GM21737 (cell line): ENCODE data around the gene PRUNE2.

Experiments
- ATAC-seq: cut with Tn5 transposase; IDR thresholded peaks from one replicate; pipeline ENCODE4 v1.9.1; 2021; ENCODE audit warnings: mild to moderate bottlenecking, moderate library complexity; ENCODE audit not compliant: unreplicated experiment

Gene PRUNE2

GRCh38 chr9:76634356-76635054, 271.4 kb downstream of the PRUNE2 start:
- ATAC-seq = no peak

- ATAC-seq = no peak
Observed at GRCh38 chr9:76630916-76631315, 275.0 kb downstream of the PRUNE2 start.

GRCh38 chr9:76629205-76629990, 276.5 kb downstream of the PRUNE2 start:
- no peak for ATAC-seq

GRCh38 chr9:76628155-76628554, 277.8 kb downstream of the PRUNE2 start:
- ATAC-seq = no peak

- no peak for ATAC-seq
Observed at GRCh38 chr9:76626980-76627379, 278.9 kb downstream of the PRUNE2 start.

- ATAC-seq = no peak
Observed at GRCh38 chr9:76626141-76626540, 279.8 kb downstream of the PRUNE2 start.

- peak; percentile 90 for ATAC-seq
Observed at GRCh38 chr9:76624391-76625048, 281.4 kb downstream of the PRUNE2 start.

GRCh38 chr9:76620996-76621395, 284.9 kb downstream of the PRUNE2 start:
- ATAC-seq = no peak

DNA sequence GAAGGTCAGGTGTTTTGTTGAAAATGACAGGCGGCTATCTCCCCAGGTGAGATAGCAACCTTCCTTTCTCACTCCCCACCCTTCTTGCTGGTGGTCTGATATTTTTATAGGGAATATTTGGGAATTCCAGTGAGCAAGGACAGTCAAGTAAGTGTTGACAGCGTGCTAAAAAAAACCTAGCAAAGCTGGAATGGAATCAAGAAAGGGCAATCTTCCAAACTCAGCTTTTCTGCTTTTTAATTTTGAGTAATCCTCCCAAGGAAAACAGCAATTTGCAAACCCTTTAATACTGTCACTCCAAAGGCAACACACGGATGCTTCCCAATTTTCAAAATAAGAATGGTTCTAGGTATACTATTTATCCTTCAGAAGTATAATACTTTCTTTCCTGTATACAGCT, 285.3 kb downstream of the PRUNE2 start:
- no peak for ATAC-seq

GRCh38 chr9:76619640-76620039, 286.3 kb downstream of the PRUNE2 start:
- no peak for ATAC-seq

DNA sequence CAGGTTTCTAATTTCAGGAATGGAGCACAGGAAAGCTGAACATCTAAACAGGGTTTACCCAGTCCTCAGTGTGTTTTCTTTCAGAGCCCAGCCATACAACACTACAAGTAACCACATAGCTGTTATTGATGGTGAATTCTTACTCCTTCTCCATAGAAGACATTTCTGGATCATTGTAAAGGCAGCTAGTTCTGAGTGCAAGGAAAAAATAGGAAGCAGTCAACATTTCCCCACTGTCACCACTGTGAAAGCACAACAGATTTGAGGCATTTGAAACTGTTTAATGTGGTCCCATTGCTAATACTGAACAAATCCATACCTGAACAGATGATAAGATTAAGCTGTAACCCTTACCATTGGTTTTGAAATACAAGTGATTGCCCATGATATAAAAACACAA, 286.7 kb downstream of the PRUNE2 start:
- no peak for ATAC-seq

- no peak for ATAC-seq
Observed at GRCh38 chr9:76618762-76619161, 287.2 kb downstream of the PRUNE2 start.

DNA sequence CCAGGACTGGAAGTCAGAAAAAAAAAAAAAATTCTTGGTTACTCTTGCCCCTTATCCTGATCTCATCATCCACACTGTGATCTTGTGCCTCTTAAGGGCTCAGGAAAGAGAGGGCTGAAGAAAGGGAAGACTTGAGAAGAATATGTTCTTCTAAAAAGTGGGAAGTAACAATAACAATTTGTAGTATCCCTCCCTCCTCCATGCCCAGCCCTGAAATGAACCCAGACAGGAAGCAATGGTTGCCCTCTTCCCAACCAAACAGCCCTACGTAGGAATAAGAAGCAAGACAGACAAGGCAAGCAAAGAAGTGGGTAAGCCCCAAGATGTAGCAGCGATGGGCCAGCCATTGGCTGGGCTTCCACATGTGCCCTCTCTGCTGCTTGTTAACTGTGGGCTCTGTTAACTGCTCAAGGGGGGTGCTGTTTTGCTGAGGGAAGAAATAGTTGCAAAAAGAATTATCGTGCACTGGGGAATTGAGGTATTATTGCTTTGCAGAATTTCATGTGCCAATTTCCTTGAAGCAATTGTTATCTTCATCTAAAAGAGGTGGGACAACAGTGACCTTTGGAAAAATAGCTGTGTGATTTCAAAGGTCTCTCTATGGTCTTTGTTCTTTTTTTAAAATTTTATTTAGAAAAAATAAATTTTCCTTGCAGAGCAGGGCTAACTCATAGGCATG, 288.3 kb downstream of the PRUNE2 start:
- no peak for ATAC-seq

- no peak for ATAC-seq
Observed at GRCh38 chr9:76616780-76617179, 289.1 kb downstream of the PRUNE2 start.

DNA sequence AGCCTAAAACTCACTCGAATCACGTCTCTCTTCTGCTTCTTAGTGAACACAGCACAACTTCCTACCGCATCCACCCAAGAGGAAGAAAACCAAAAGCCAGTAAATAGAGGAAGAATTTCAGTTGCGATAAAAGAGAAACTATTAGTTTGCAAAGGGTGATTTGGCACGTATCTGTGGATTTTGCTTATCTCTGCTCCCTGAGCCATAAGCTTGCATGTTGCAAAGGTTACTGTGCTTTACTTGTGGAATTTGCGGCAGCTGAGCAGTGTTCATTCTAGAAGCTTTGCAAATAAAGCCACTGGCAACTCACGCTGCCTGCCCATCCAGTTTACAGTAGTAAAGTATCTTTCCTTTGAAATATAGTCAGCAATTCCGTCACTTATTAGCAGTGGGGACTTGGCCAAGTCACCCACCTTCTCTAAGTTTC, 290.7 kb downstream of the PRUNE2 start:
- no peak for ATAC-seq

DNA sequence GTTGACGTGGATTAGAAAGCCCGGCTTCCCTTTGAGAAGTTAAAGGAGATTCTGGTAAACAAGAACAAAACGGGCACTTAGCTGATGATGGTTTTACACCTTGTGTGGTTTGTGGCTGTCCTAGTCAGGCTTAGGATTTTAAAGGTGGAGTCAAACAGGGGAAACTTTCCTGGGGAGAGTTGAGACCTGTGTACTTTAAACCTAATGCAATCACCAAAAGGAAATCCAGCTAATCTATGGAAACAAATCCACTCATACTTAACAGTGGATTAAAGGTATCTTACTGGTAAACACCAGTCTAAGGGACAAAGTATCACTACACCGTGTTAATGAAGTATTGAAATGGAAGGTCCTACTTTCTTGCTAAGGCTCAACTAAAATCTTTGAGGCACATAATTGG, 291.9 kb downstream of the PRUNE2 start:
- ATAC-seq = no peak

DNA sequence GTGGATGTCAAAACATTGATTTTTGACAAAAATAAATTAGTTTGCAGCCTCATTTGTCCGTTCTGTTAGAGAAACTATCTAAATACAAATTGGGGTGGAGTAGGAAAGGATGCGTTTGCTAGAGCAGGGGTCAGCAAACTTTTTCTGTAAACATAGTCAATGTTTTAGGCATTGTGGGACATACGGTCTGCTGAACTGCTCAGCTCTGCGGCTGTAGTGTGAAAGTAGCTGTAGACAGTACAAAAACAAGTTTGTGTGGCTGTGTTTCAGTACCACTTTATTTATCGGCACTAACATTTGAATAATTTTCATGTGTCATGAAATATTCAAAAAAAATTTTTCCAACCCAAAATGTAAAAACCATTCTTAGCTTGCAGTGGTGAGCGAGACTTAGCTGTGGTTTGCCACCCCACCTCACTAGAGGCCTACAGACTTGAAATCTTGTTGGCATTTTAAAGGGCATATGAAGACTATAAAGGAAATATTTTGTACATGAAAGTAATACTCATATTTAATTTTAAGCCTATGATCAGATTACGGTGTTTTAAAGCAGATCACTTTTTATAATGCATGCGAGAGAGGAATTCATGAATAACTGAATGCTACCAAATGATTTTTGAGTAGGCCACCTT, 292.6 kb downstream of the PRUNE2 start:
- ATAC-seq = no peak

GRCh38 chr9:76610011-76610352, 295.9 kb downstream of the PRUNE2 start:
- ATAC-seq = no peak

DNA sequence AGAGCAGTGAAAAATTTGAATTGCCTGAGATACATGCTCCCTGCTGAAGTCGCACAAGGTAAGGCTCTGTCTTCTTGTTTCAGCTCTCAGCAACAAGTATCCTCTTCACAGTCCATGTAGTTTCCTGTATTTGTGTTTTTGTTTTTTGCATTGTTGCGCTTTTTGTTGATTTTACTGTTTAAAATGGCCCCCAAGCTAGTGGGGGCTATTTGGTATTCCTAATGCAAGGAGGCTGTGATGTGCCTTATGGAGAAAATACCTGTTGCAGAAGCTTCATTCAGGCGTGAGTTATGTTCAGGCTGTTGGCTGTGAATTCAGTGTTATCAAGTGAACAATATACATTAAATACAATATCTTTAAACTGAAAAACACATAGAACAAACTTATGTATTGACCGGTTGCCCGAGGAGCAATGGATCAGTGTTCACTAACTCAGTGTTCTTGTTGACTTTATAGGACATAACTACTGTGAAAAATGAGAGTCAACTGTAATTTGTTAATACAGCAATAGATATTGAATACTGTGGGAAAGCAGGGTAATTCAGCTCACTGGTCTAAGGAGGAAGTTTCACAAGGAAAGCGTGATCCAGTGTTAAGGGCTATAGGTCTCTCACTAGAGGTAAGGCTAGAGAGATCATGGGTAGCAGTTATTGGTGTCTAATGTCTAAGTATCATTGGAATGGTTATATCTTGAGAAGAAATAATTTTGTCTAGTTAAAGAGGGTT, 296.5 kb downstream of the PRUNE2 start:
- ATAC-seq = no peak

DNA sequence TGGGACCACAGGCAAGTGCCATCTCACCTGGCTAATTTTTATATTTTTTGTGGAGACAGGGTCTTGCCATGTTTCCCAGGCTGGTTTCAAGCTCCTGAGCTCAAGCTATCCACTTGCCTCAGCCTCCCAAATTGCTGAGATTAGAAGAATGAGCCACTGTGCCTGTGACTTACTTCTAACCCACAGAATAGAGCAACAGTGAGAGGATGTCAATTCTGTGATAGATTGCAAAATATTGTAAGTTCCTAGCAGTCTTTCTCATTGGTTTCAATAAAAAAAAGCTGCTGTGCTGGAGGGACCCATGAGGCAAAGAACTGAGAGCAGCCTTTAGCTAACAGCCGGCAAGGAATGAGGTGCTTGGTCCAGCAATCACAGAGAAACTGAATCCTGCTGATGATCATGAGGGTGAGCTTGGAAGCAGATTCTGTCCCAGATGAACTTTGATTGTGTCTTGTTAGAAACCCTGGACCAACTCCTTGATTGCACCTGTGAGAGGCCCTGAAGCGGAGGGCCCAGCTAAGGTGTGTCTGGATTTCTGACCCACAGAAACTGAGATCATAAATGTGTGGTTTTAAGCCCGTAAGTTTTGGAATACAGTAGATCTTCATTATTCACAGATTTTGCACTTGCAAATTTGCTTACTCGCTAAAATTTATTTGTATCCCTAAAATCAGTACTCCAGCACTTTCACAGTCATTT, 297.2 kb downstream of the PRUNE2 start:
- ATAC-seq = no peak
